Omental fat pad (tissue), 4 donors: ENCODE measurements around the gene FRAS1. TPM values are rescaled to one million over a fixed set of nuclear protein-coding genes. Genes with fewer than 3 reads are reported as not detected.

Experiments used
- ATAC-seq: fragments of 150-250 bp; one replicate; pipeline ENCODE4 v1.9.1; 2016; ENCODE audit warnings: mild to moderate bottlenecking, moderate library complexity; ENCODE audit not compliant: low FRiP score
- DNase-seq: peaks from one replicate; pipeline ENCODE4 v3.0.0-alpha.2; 2019; ENCODE audit warnings: low spot score
- total RNA-seq, 4 donors: library from RNA; depleted of rRNA; stranded (reverse); fragments of >200 nt; gene quantifications; one replicate each; pipeline ENCODE4 v1.1.0, GENCODE V29; 2016
- TF ChIP-seq, protein P1 (sequence below), 3 donors: fragments of 450-650 bp; IDR thresholded peaks; one replicate each; pipeline ENCODE4 v1.5.1; 2016 to 2017; ENCODE audit warnings: antibody characterized with exemption in 3 of 3, mild to moderate bottlenecking in 3 of 3, moderate library complexity in 2 of 3

Gene FRAS1
- total RNA-seq, 4 donors from 2014 or later, result 0.47 to 40.5 (median 7.7) TPM

- no peak for DNase-seq
- no peak for ATAC-seq
- TF ChIP-seq, protein P1, sequence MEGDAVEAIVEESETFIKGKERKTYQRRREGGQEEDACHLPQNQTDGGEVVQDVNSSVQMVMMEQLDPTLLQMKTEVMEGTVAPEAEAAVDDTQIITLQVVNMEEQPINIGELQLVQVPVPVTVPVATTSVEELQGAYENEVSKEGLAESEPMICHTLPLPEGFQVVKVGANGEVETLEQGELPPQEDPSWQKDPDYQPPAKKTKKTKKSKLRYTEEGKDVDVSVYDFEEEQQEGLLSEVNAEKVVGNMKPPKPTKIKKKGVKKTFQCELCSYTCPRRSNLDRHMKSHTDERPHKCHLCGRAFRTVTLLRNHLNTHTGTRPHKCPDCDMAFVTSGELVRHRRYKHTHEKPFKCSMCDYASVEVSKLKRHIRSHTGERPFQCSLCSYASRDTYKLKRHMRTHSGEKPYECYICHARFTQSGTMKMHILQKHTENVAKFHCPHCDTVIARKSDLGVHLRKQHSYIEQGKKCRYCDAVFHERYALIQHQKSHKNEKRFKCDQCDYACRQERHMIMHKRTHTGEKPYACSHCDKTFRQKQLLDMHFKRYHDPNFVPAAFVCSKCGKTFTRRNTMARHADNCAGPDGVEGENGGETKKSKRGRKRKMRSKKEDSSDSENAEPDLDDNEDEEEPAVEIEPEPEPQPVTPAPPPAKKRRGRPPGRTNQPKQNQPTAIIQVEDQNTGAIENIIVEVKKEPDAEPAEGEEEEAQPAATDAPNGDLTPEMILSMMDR (IDR thresholded peaks at IDR 0.05), result no peak
Measured at GRCh38 chr4:78024085-78024484, 33.0 kb upstream of the FRAS1 start.

DNA sequence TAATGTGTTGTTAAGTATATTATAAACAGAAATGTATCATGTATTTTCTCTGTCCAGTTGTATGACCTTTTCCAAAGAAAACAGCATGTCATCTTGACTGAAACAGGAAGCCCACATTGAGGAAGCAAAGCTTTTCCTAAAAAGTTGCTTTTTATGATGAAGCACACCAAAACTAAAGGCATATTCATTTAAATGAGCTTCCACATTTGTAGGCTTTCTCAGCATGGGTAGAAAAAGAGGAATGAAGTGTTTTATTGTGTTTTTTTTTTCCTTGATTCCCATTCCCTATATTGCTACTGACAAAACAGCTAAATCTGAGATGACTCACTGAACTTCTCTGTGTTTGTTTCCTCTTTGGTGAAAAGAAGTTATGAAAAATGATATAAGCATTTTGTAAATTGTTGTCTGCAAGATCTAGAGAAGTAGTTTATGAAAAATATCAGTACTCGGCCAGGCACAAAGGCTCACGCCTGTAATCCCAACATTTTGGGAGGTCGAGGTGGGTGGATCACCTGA, 32.5 kb upstream of the FRAS1 start:
- DNase-seq, result no peak
- TF ChIP-seq, protein P1 (IDR thresholded peaks at IDR 0.05), result no peak
- no peak for ATAC-seq

DNA sequence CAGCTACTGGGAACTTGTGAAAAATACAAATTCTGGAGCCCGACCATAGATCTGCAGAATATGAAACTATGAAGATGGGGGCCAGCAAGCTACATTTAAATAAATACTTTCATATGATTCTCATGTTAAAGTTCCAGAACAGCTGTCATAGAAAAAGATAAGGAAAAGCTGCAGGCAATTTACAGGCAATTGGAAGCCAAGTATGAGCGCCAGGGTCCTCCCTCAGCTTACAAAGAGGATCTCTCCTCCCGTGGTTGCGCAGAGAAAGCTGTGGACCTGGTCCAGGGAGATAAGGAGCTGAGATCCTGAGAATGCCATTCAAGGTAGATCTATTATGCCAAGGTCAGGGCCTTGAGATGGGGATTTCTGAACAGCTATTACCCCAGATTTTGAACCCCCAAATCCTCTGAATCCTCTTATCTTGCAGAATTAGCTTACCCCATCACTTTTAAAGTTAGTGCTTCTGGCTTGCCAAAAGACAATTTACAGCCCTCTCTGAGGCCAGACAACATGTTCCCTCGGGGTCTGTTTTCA, 25.6 kb upstream of the FRAS1 start:
- ATAC-seq (no peak), DNase-seq (no peak)
- TF ChIP-seq, protein P1 (IDR thresholded peaks at IDR 0.05), result no peak

DNA sequence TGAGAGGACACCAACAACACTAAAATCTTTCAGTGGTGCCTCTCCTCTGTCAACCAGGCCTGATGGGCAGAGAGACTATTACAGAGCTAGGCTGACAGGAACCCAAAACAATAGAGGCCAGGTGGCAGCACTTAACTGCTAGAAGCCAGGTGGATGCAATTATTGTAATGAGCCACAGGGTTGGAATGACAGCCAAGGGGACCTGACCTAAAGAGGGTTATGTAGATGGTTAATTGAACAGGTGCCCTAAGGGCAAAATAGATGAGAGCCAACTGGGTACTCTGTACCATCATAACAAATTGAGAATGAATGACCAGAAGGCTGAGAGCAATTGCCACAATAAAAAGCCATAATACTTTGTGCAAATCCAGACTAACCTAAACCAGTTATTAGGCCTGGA, 24.7 kb upstream of the FRAS1 start:
- ATAC-seq, result no peak
- TF ChIP-seq, protein P1 (IDR thresholded peaks at IDR 0.05), result no peak
- DNase-seq, result no peak

- DNase-seq (no peak), ATAC-seq (no peak)
- TF ChIP-seq, protein P1 (IDR thresholded peaks at IDR 0.05), result no peak
Measured at GRCh38 chr4:78032929-78033328, 24.2 kb upstream of the FRAS1 start.

DNA sequence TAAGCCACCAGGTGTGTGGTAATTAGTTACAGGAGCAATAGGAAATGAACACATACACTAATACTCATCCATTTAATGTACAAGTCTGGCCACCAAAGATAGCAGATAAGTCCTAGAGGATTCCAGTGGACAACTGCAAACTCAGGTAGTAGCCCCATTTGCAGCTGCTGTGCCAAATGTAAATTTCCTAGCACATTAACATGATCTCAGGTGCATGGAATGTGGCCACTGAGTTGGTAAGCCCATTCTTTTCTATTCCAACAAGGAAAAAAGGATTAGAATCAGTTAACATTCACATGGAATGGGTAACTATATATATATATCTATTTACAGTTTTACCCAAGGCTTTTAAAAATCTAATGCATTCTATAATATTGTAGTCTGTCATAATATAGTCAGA, 23.3 kb upstream of the FRAS1 start:
- TF ChIP-seq, protein P1 (IDR thresholded peaks at IDR 0.05), result no peak
- ATAC-seq (no peak), DNase-seq (no peak)

DNA sequence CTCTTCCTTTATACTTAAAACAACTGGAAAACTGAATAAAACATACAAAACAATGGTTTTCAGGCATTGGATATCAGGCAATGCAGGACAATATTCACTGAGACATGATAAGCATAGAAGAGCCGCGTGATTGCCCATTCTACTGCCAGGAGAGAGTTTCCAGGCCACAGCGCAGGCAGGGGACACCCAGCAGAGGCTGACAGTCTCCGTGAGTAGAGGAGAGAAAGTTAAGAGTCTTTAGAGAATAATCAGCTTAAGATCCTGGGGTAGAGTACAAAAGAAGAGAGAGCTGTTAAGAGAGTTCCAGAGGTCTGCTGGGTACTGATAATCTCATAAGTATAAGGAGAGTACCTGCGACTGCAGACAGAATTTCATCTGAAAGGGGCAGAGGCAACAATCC, 18.4 kb upstream of the FRAS1 start:
- ATAC-seq (no peak), DNase-seq (no peak)
- TF ChIP-seq, protein P1 (IDR thresholded peaks at IDR 0.05), result no peak
